Measurements from ENCODE around the gene DHX9. TPM values are rescaled to one million over a fixed set of nuclear protein-coding genes. Genes with fewer than 3 reads are reported as not detected.
"Not testable (repeated sequence)": the region's sequence is repeated elsewhere in the genome, so short reads cannot be mapped to it uniquely, and the experiment has no call there.

The DHX9 gene
- total and polyA plus RNA-seq, 9 donors: 102 to 161 (median 129) TPM

- Histone ChIP-seq H3K4me3 (ENCODE audit: low read length) (no peak overlapping the region), H3K9me3 (replicated peaks; ENCODE audit: control insufficient read depth, low read depth, low read length) (no peaks in the 10 kb centered on the region), H3K4me1 (ENCODE audit: control insufficient read depth, insufficient read depth, low read length) (no peaks in the 10 kb centered on the region), H3K27ac (ENCODE audit: low read length) (no peak overlapping the region), H3K36me3 (ENCODE audit: control insufficient read depth, insufficient read depth, low read length) (peaks cover 49% of the 10 kb centered on the region), H3K27me3 (ENCODE audit: control insufficient read depth, insufficient read depth, low read length) (no peaks in the 10 kb centered on the region)
- DNase-seq: no peak
These were observed 45.7 kb downstream of the DHX9 start for GRCh38 chr1:182884872-182885271.

DNA sequence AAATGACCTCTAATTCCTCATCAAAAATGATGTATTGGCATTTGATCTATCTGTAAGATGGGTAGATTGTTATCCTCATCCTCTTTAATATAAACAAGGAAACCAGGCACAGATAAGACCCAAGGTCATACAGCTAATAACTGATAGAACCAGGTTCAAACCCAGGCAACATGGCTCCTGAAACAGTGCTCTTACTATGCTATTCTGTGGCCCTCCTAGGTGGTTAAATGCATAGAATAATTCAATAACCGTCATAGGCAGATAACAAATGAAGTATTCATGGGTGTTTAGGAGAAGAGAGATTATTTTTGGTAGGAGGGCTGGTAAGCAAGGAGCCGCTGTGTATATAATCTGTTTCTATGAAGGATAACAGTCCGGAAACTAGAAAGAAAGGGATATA is 46.4 kb downstream of the DHX9 start:
- no peaks in the 10 kb centered on the region for H3K4me1 ChIP-seq (ENCODE audit: control insufficient read depth, insufficient read depth, low read length)
- no peaks in the 10 kb centered on the region for H3K9me3 ChIP-seq (replicated peaks; ENCODE audit: control insufficient read depth, low read depth, low read length)
- peaks cover 48% of the 10 kb centered on the region for H3K36me3 ChIP-seq (ENCODE audit: control insufficient read depth, insufficient read depth, low read length)
- no peak for DNase-seq
- WGBS (ENCODE audit: insufficient coverage): 100% methylated on average over 3 of the region's 3 CpGs
- no peak overlapping the region for H3K4me3 ChIP-seq (ENCODE audit: low read length)
- H3K27me3 ChIP-seq (ENCODE audit: control insufficient read depth, insufficient read depth, low read length): no peaks in the 10 kb centered on the region
- H3K27ac ChIP-seq (ENCODE audit: low read length): no peak overlapping the region

DNA sequence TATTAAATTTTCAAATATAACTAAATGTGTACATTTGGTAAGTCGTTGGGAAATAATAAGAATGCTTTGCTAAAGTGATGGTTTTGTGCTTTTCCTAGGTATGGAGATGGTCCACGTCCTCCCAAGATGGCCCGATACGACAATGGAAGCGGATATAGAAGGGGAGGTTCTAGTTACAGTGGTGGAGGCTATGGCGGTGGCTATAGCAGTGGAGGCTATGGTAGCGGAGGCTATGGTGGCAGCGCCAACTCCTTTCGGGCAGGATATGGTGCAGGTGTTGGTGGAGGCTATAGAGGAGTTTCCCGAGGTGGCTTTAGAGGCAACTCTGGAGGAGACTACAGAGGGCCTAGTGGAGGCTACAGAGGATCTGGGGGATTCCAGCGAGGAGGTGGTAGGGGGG is 47.8 kb downstream of the DHX9 start:
- no peaks in the 10 kb centered on the region for H3K4me1 ChIP-seq (ENCODE audit: control insufficient read depth, insufficient read depth, low read length)
- H3K4me3 ChIP-seq (ENCODE audit: low read length): no peak overlapping the region
- H3K36me3 ChIP-seq (ENCODE audit: control insufficient read depth, insufficient read depth, low read length): peaks cover 40% of the 10 kb centered on the region
- no peaks in the 10 kb centered on the region for H3K27me3 ChIP-seq (ENCODE audit: control insufficient read depth, insufficient read depth, low read length)
- no peak overlapping the region for H3K27ac ChIP-seq (ENCODE audit: low read length)
- no peak for DNase-seq
- 95% methylated on average over 11 of the region's 11 CpGs for WGBS (ENCODE audit: insufficient coverage)
- H3K9me3 ChIP-seq (replicated peaks; ENCODE audit: control insufficient read depth, low read depth, low read length): no peaks in the 10 kb centered on the region

GRCh38 chr1:182888736-182889531 is 49.8 kb downstream of the DHX9 start:
- WGBS (ENCODE audit: insufficient coverage): 63% methylated on average over 5 of the region's 7 CpGs
- no peak overlapping the region for H3K27ac ChIP-seq (ENCODE audit: low read length)
- no peaks in the 10 kb centered on the region for H3K4me1 ChIP-seq (ENCODE audit: control insufficient read depth, insufficient read depth, low read length)
- no peak for DNase-seq
- peaks cover 27% of the 10 kb centered on the region for H3K36me3 ChIP-seq (ENCODE audit: control insufficient read depth, insufficient read depth, low read length)
- peaks cover 2% of the 10 kb centered on the region for H3K9me3 ChIP-seq (replicated peaks; ENCODE audit: control insufficient read depth, low read depth, low read length)
- no peaks in the 10 kb centered on the region for H3K27me3 ChIP-seq (ENCODE audit: control insufficient read depth, insufficient read depth, low read length)
- no peak overlapping the region for H3K4me3 ChIP-seq (ENCODE audit: low read length)

DNA sequence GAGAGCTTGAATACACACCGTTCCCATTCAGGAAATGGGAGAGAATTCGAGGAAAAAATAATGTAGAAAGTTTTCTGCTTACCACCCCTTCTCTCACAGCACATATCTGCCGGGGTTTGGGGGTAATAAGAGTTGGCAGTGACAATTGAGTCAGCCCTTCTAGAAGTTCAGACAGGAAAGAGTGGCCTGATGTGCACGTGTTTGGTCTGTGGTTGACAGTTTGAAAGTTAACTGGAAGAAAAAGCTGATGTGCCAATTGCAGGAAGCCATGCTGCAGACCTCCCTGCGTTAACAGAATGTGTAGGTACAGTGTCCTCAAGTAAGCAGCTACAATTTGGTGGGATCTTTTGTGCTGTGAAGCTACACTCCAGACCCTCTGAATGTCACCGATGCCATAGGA is 50.9 kb downstream of the DHX9 start:
- 64% methylated on average over 2 of the region's 6 CpGs for WGBS (ENCODE audit: insufficient coverage)
- Histone ChIP-seq H3K4me3 (ENCODE audit: low read length) (no peak overlapping the region), H3K9me3 (replicated peaks; ENCODE audit: control insufficient read depth, low read depth, low read length) (peaks cover 2% of the 10 kb centered on the region), H3K27ac (ENCODE audit: low read length) (no peak overlapping the region), H3K4me1 (ENCODE audit: control insufficient read depth, insufficient read depth, low read length) (no peaks in the 10 kb centered on the region), H3K36me3 (ENCODE audit: control insufficient read depth, insufficient read depth, low read length) (peaks cover 20% of the 10 kb centered on the region), H3K27me3 (ENCODE audit: control insufficient read depth, insufficient read depth, low read length) (no peaks in the 10 kb centered on the region)
- DNase-seq: no peak

- Histone ChIP-seq H3K36me3 (ENCODE audit: control insufficient read depth, insufficient read depth, low read length) (peaks cover 16% of the 10 kb centered on the region), H3K27me3 (ENCODE audit: control insufficient read depth, insufficient read depth, low read length) (no peaks in the 10 kb centered on the region), H3K27ac (ENCODE audit: low read length) (no peak overlapping the region), H3K4me3 (ENCODE audit: low read length) (no peak overlapping the region), H3K4me1 (ENCODE audit: control insufficient read depth, insufficient read depth, low read length) (no peaks in the 10 kb centered on the region), H3K9me3 (replicated peaks; ENCODE audit: control insufficient read depth, low read depth, low read length) (peaks cover 2% of the 10 kb centered on the region)
- WGBS (ENCODE audit: insufficient coverage): 100% methylated on average over 4 of the region's 9 CpGs
- no peak for DNase-seq
These were observed 51.9 kb downstream of the DHX9 start for GRCh38 chr1:182890927-182891610.

DNA sequence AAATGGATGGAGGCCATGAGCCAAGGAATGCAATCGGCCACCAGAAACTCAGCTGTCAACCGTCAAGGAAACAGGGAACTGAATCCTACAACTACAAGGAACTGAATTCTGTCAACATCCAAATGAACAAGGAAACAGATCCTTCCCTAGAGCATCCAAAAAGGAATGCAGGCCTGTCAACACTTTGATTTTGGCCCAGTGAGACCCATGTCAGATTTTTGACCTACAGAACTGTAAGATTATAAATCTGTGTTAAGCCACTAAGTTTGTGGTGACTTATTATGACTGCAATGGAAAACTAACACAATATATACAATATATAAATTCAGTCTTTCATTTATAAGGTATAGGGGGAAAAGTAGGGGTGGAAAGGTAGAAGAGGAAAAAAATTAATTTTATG is 58.5 kb downstream of the DHX9 start:
- Histone ChIP-seq H3K4me3 (ENCODE audit: low read length) (no peak overlapping the region), H3K4me1 (ENCODE audit: control insufficient read depth, insufficient read depth, low read length) (no peaks in the 10 kb centered on the region), H3K9me3 (replicated peaks; ENCODE audit: control insufficient read depth, low read depth, low read length) (no peaks in the 10 kb centered on the region), H3K27me3 (ENCODE audit: control insufficient read depth, insufficient read depth, low read length) (no peaks in the 10 kb centered on the region), H3K27ac (ENCODE audit: low read length) (no peak overlapping the region), H3K36me3 (ENCODE audit: control insufficient read depth, insufficient read depth, low read length) (no peaks in the 10 kb centered on the region)
- DNase-seq: no peak
- WGBS (ENCODE audit: insufficient coverage): 60% methylated on average over 1 of the region's 2 CpGs

GRCh38 chr1:182901946-182902345 is 62.8 kb downstream of the DHX9 start:
- H3K4me3 ChIP-seq (ENCODE audit: low read length); H3K4me1 ChIP-seq (ENCODE audit: control insufficient read depth, insufficient read depth, low read length); H3K27ac ChIP-seq (ENCODE audit: low read length); H3K27me3 ChIP-seq (ENCODE audit: control insufficient read depth, insufficient read depth, low read length); DNase-seq; H3K36me3 ChIP-seq (ENCODE audit: control insufficient read depth, insufficient read depth, low read length); H3K9me3 ChIP-seq (replicated peaks; ENCODE audit: control insufficient read depth, low read depth, low read length): not testable (repeated sequence)
- no CpG with 5 or more reads among the region's 5 CpGs for WGBS (ENCODE audit: insufficient coverage)

DNA sequence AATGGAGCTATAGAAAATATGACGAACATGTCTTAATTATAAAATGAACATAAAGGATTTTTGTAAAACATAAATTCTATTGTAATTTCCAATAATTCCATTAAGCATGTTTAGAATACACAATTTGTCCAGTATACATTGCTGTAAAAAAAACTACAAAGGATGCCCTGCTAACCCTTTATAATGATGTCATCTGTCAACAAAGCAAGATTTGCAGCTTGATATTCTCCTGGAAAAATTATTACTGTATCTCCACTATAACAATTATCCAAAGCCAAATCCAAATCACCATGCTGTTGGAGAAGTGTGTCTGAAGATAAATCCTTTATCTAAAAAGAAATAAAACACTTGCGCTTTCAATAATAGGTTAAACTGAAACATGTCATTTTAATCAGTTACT is 66.2 kb downstream of the DHX9 start:
- Histone ChIP-seq H3K27ac (ENCODE audit: low read length) (no peak overlapping the region), H3K36me3 (ENCODE audit: control insufficient read depth, insufficient read depth, low read length) (no peaks in the 10 kb centered on the region), H3K9me3 (replicated peaks; ENCODE audit: control insufficient read depth, low read depth, low read length) (no peaks in the 10 kb centered on the region), H3K4me3 (ENCODE audit: low read length) (no peak overlapping the region), H3K4me1 (ENCODE audit: control insufficient read depth, insufficient read depth, low read length) (no peaks in the 10 kb centered on the region), H3K27me3 (ENCODE audit: control insufficient read depth, insufficient read depth, low read length) (no peaks in the 10 kb centered on the region)
- DNase-seq: no peak
- WGBS (ENCODE audit: insufficient coverage): no CpG with 5 or more reads among the region's 2 CpGs

- Histone ChIP-seq H3K36me3 (ENCODE audit: control insufficient read depth, insufficient read depth, low read length) (no peaks in the 10 kb centered on the region), H3K4me1 (ENCODE audit: control insufficient read depth, insufficient read depth, low read length) (no peaks in the 10 kb centered on the region), H3K4me3 (ENCODE audit: low read length) (no peak overlapping the region), H3K27ac (ENCODE audit: low read length) (no peak overlapping the region), H3K27me3 (ENCODE audit: control insufficient read depth, insufficient read depth, low read length) (no peaks in the 10 kb centered on the region), H3K9me3 (replicated peaks; ENCODE audit: control insufficient read depth, low read depth, low read length) (peaks cover 5% of the 10 kb centered on the region)
- WGBS (ENCODE audit: insufficient coverage): 74% methylated on average over 4 of the region's 4 CpGs
- no peak for DNase-seq
These were observed 70.4 kb downstream of the DHX9 start for GRCh38 chr1:182909578-182909977.

All from muscle of leg (tissue), 11 donors.